Neural cell (in vitro differentiated cells): ENCODE data around the gene GABRB1. TPM values are rescaled to one million over a fixed set of nuclear protein-coding genes. Genes with fewer than 3 reads are reported as not detected.

Source experiments
- H2AFZ ChIP-seq: fragments of 200-600, 300-800 bp; sonication (generic), shearing (Covaris generic); 2 replicates; pipeline ENCODE4 v1.6.0; 2014; ENCODE audit warnings: low read depth, mild to moderate bottlenecking, antibody characterized with exemption, low read length, moderate library complexity
- H3F3A ChIP-seq: fragments of 200-600 bp; shearing (Covaris generic); 2 replicates; pipeline ENCODE4 v1.6.1; 2016; ENCODE audit warnings: mild to moderate bottlenecking, moderate library complexity, mixed read lengths, antibody characterized with exemption, low read length; ENCODE audit not compliant: insufficient read depth, poor library complexity, severe bottlenecking
- H3K27ac ChIP-seq: fragments of 200-600, 300-800 bp; sonication (generic), shearing (Covaris generic); 2 replicates; pipeline ENCODE4 v1.5.1; 2014; ENCODE audit warnings: mild to moderate bottlenecking, low read length, moderate library complexity
- H3K27me3 ChIP-seq: fragments of 300-800, 200-600 bp; sonication (generic), shearing (Covaris generic); 2 replicates; pipeline ENCODE4 v1.6.0; 2014; ENCODE audit warnings: mild to moderate bottlenecking, low read depth, low read length, moderate library complexity; ENCODE audit not compliant: insufficient read depth
- H3K36me3 ChIP-seq: fragments of 300-800, 200-600 bp; sonication (generic), shearing (Covaris generic); 2 replicates; pipeline ENCODE4 v1.5.1; 2014; ENCODE audit warnings: mild to moderate bottlenecking, antibody characterized with exemption, low read length, moderate library complexity; ENCODE audit not compliant: insufficient read depth
- H3K4me2 ChIP-seq: fragments of 300-800, 200-600 bp; sonication (generic), shearing (Covaris generic); 2 replicates; pipeline ENCODE4 v1.6.0; 2014; ENCODE audit warnings: mild to moderate bottlenecking, low read length
- H3K4me3 ChIP-seq: fragments of 300-800, 200-600 bp; sonication (generic), shearing (Covaris generic); 2 replicates; pipeline ENCODE4 v1.5.1; 2014; ENCODE audit warnings: mild to moderate bottlenecking, low read length, moderate library complexity
- H3K79me2 ChIP-seq: fragments of 200-600 bp; shearing (Covaris generic); replicated peaks from 2 replicates; pipeline ENCODE4 v1.6.0; 2014; ENCODE audit warnings: mild to moderate bottlenecking, low read length, moderate library complexity; ENCODE audit not compliant: insufficient read depth
- H3K9ac ChIP-seq: fragments of 300-800, 200-600 bp; sonication (generic), shearing (Covaris generic); 2 replicates; pipeline ENCODE4 v1.6.1; 2016; ENCODE audit warnings: mild to moderate bottlenecking, low read length, mixed read lengths
- H3K9me2 ChIP-seq: fragments of 200-600 bp; shearing (Covaris generic); 2 replicates; pipeline ENCODE4 v1.6.1; 2016; ENCODE audit warnings: mild to moderate bottlenecking, low read length, mixed read lengths; ENCODE audit not compliant: insufficient read depth
- H3K9me3 ChIP-seq: fragments of 200-600, 300-800 bp; sonication (generic), shearing (Covaris generic); 2 replicates; pipeline ENCODE4 v1.6.1; 2016; ENCODE audit warnings: mild to moderate bottlenecking, mixed run types, low read length, moderate library complexity, mixed read lengths
- H4K20me1 ChIP-seq: fragments of 200-600 bp; shearing (Covaris generic); 2 replicates; pipeline ENCODE4 v1.6.1; 2016; ENCODE audit warnings: mild to moderate bottlenecking, mixed run types; ENCODE audit not compliant: insufficient read depth
- CTCF ChIP-seq: fragments of 450-650 bp; IDR thresholded peaks from 2 replicates; pipeline ENCODE4 v1.5.1; 2014; ENCODE audit warnings: antibody characterized with exemption, mild to moderate bottlenecking, moderate library complexity; ENCODE audit not compliant: poor library complexity, severe bottlenecking
- EP300 ChIP-seq: fragments of 450-650 bp; conservative IDR thresholded peaks from 2 replicates; pipeline ENCODE4 v1.6.1; 2014; ENCODE audit warnings: antibody characterized with exemption, mild to moderate bottlenecking, moderate library complexity; ENCODE audit not compliant: poor library complexity, severe bottlenecking
- EZH2 ChIP-seq: fragments of 200-600, 300-800 bp; shearing (Covaris generic), sonication (generic); IDR thresholded peaks from 2 replicates; pipeline ENCODE4 v1.6.1; 2014; ENCODE audit warnings: antibody characterized with exemption, low read length, borderline replicate concordance, mild to moderate bottlenecking; ENCODE audit not compliant: insufficient read depth, poor library complexity, severe bottlenecking
- MXI1 ChIP-seq: fragments of 450-650 bp; conservative IDR thresholded peaks from 2 replicates; pipeline ENCODE4 v1.6.1; 2014; ENCODE audit warnings: antibody characterized with exemption, mild to moderate bottlenecking; ENCODE audit not compliant: poor library complexity, severe bottlenecking
- POLR2AphosphoS5 ChIP-seq: IDR thresholded peaks from 2 replicates; pipeline ENCODE4 v1.6.1; 2012
- RAD21 ChIP-seq: fragments of 450-650 bp; conservative IDR thresholded peaks from 2 replicates; pipeline ENCODE4 v1.6.1; 2014; ENCODE audit warnings: antibody characterized with exemption, mild to moderate bottlenecking, moderate library complexity
- REST ChIP-seq: IDR thresholded peaks from 2 replicates; pipeline ENCODE4 v1.6.1; 2012; ENCODE audit warnings: borderline replicate concordance
- SMC3 ChIP-seq: fragments of 450-650 bp; conservative IDR thresholded peaks from 2 replicates; pipeline ENCODE4 v1.6.1; 2014; ENCODE audit warnings: antibody characterized with exemption, mild to moderate bottlenecking, moderate library complexity; ENCODE audit not compliant: poor library complexity
- TAF1 ChIP-seq: IDR thresholded peaks from 2 replicates; pipeline ENCODE4 v1.6.1; 2012; ENCODE audit warnings: low read depth
- polyA plus RNA-seq: library from polyadenylated mRNA; depleted of rRNA; stranded (reverse); fragments of >200 nt; gene quantifications from 2 replicates; pipeline ENCODE4 v1.2.3, GENCODE V29; 2014

GABRB1 gene
- polyA plus RNA-seq, 1 donor from 2014 or later = 1.0 TPM

- TF ChIP-seq POLR2AphosphoS5 (no peak), RAD21 (no peak), EZH2 (no peak), SMC3 (no peak)
- H3K36me3 ChIP-seq = no peaks in the 10 kb centered on the region
- H3K9me2 ChIP-seq = no peaks in the 10 kb centered on the region
- no peak overlapping the region for H2AFZ ChIP-seq
- no peaks in the 10 kb centered on the region for H3F3A ChIP-seq
- H3K79me2 ChIP-seq = no peaks in the 10 kb centered on the region
- H3K4me2 ChIP-seq = no peak overlapping the region
- no peak overlapping the region for H3K9ac ChIP-seq
- no peaks in the 10 kb centered on the region for H4K20me1 ChIP-seq
- H3K9me3 ChIP-seq = no peaks in the 10 kb centered on the region
- no peak overlapping the region for H3K27ac ChIP-seq
- H3K4me3 ChIP-seq = no peak overlapping the region
- no peaks in the 10 kb centered on the region for H3K27me3 ChIP-seq
Measured at GRCh38 chr4:47275595-47275994, 244.2 kb downstream of the GABRB1 start.

DNA sequence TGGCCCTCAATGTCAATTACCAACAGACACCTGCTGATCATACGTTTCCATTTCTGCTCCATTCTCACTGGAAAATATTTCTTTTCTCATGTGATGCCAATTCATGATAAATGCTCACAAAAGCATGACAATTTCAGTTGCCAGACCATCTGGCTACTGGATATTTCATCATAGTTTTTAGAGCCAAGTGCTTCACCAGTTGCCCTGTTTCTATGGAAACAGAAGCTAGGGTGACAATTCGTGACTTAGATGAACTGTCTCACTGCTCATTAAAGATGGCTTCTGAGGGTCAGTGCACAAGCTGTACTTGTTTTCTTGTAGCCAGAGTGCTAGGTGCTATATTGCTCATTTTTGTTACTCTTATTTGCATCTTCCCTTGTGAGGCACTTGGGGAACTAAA is 247.3 kb downstream of the GABRB1 start:
- Histone ChIP-seq H3K27ac (no peak overlapping the region), H3F3A (no peaks in the 10 kb centered on the region), H3K27me3 (no peaks in the 10 kb centered on the region), H3K4me2 (no peak overlapping the region), H3K9ac (no peak overlapping the region), H3K9me3 (no peaks in the 10 kb centered on the region), H3K79me2 (no peaks in the 10 kb centered on the region), H3K9me2 (no peaks in the 10 kb centered on the region), H3K36me3 (no peaks in the 10 kb centered on the region), H2AFZ (no peak overlapping the region), H4K20me1 (no peaks in the 10 kb centered on the region), H3K4me3 (no peak overlapping the region)
- TF ChIP-seq MXI1 (no peak), CTCF (no peak), REST (no peak)

GRCh38 chr4:47287735-47288134 is 256.4 kb downstream of the GABRB1 start:
- no peak overlapping the region for H2AFZ ChIP-seq

More at GRCh38 chr4:47287735-47288134, 256.4 kb downstream of the GABRB1 start:
- Histone ChIP-seq H3K9me3 (no peaks in the 10 kb centered on the region), H4K20me1 (no peaks in the 10 kb centered on the region), H3K9me2 (no peaks in the 10 kb centered on the region), H3K9ac (no peak overlapping the region), H3K27ac (no peak overlapping the region), H3K4me2 (no peak overlapping the region), H3K79me2 (no peaks in the 10 kb centered on the region), H3K4me3 (no peak overlapping the region), H3F3A (no peaks in the 10 kb centered on the region), H3K27me3 (no peaks in the 10 kb centered on the region), H3K36me3 (no peaks in the 10 kb centered on the region)
- no peak for TF ChIP-seq EP300
- TF ChIP-seq MXI1 = no peak
- TF ChIP-seq RAD21 = no peak
- TF ChIP-seq CTCF = no peak
- TF ChIP-seq TAF1 = no peak
- TF ChIP-seq POLR2AphosphoS5 = no peak
- TF ChIP-seq REST = no peak
- no peak for TF ChIP-seq EZH2
- no peak for TF ChIP-seq SMC3
